T-helper 2 cell (primary cell): ENCODE results near the gene DCBLD1.
A peak's percentile ranks its signal among the peaks of the same experiment; 100 is the strongest.
"Not testable (repeated sequence)": the region's sequence is repeated elsewhere in the genome, so short reads cannot be mapped to it uniquely, and the experiment has no call there.

Experiments used
- DNase-seq, 5 experiments: peaks; one replicate each; pipeline versions ENCODE4 v3.0.0 to v3.0.0-alpha.2; 2012 to 2022
- total RNA-seq, 2 donors: gene quantifications; one replicate each; lab custom pipeline; 2026; lab: John Stamatoyannopoulos, UW

The DCBLD1 gene
- total RNA-seq: 0.31 to 2.4 reads per million in 2 donors

DNA sequence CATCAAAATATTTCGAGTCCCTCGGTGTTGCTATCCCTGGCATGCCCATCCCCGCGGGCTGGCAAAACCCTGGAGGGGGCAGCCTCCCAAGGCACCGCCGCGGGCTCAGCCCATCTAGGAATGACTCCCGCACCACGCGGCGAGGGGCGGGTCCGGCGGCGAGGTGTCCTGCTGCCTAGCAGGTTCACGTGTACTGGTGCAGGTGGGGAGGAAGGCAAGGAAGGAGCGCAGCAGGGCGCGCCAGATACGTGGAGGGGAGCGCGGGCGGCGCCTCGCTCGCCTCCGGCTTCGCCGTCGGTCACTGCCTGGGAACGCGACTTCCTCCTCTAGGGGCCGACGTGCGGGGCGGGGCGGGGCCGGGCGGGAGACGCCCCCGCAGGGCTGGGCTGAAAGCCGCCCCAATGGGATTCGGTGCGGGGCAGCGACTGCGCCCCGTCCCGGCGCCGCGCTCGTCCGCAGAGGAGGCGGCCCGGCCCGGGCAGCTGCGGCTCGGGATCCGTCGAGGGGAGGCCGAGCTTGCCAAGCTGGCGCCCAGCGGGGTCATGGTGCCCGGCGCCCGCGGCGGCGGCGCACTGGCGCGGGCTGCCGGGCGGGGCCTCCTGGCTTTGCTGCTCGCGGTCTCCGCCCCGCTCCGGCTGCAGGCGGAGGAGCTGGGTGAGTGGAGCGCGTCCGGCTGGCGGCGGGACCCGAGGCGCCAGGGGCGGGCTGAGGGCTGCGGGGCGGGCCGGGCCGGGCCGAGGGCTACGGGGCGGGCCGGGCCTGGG is at the start of gene DCBLD1:
Gene DCBLD1, plus strand, starts transcription at position 435 of the 764 bp plus-strand sequence. Its CDS starts 108 bp downstream, at position 543.
- DNase-seq: peak; percentile 11 to 71 (median 16)

DNA sequence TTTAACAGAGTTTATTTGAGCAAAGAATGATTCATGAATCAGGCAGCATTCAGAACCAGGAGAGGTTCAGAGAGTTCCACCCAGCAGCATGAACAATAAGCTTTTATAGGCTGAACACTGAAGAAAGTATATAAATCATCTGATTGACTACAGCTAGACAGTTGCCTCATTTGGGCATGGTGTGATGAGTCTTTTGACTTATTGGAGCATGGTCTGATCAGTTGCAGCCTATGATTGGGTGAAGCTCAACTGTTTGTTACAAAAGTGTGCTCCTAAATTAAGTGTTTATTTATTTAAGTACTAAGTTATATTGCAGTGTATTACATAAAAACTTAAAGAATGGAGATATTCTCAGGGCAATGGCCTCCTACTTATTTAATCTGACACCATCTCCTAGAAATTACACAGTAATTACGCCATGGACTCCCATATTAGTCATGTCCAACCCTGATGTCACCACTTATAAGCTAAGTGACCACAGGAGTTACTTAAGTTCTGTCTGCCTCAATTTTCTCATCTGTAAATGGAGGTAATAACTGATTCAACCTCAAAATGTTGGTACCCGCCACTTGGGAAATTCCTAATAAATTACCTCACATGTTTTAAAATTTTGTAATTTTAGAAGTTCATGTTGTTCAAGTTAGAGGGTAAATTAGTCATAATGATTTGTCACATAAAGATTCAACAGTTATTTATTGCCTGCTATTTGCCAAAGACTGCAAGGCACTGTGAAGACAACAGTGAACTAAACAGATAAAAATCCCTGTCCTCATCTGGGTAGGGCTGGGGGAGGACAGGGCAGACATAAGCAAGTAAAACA is 41.6 kb upstream of the DCBLD1 start:
- DNase-seq: no peak

- no peak for DNase-seq
Observed at GRCh38 chr6:117441824-117442264, 40.6 kb upstream of the DCBLD1 start.

DNA sequence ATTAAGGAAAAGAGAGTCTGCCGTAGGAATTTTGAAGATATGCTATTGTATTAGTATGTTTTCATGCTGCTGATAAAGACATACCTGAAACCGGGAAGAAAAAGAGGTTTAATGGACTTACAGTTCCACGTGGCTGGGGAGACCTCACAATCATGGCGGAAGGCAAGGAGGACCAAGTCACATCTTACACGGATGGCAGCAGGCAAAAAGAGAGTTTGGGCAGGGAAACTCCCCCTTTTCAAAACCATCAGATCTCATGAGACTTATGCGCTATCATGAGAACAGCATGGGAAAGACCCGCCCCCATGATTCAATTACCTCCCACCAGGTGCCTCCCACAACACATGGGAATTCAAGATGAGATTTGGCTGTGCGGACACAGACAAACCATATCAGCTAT is 40.2 kb upstream of the DCBLD1 start:
- DNase-seq: not testable (repeated sequence)

- no peak for DNase-seq
Observed at GRCh38 chr6:117444600-117444999, 37.9 kb upstream of the DCBLD1 start.

- DNase-seq: no peak
Observed at GRCh38 chr6:117446861-117447260, 35.6 kb upstream of the DCBLD1 start.

DNA sequence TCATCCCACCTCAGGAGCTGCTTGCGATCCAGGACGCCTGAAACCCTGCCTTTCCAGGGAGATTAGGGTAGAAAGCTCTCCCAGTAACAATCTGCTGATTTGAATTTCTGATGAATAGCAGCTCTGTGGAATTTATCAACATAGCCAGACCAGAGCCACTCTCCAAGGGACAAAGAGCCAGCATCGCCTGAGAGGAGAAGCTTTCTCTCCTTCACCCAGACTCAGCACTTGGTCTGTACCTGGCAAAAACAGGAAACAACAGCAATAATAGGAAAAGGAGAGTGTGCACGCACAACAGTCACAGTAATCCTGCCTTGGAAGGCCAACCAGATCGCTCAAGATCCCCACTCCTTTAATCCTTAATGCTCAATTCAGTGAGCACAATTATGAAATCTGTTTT is 34.5 kb upstream of the DCBLD1 start:
- no peak for DNase-seq

DNA sequence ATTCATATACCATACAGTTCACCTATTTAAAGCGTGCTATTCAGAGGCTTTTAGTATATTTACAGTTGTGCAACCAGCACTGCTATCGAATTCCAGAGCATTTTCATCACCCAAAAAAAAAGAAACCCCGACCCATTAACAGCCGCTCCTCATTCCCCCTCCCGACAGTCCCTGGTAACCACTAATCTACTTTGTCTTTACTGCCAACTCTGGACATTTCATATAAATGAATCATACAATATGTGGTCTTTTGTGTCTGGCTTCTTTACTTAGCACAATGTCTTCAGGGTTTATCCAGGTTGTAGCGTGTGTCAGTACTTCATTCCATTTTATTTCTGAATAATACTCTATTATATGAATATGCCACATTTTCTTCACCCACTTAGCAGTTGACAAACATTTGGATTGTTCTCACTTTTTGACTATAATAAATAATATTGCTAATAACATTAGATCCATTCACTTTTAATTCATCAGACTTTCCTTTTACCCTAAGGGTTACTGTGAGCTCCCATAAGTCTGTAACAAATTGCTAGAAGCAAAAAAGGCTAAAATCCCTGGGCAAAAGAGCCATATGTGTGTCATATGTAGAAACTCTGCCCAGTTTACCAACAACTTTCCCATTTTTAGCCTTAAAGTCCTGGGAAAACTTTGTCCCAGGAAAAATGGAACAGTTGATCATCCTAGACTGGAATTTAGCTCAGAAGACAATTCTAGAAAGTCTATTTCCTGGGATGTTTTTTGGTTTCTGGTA is 33.6 kb upstream of the DCBLD1 start:
- no peak for DNase-seq

DNA sequence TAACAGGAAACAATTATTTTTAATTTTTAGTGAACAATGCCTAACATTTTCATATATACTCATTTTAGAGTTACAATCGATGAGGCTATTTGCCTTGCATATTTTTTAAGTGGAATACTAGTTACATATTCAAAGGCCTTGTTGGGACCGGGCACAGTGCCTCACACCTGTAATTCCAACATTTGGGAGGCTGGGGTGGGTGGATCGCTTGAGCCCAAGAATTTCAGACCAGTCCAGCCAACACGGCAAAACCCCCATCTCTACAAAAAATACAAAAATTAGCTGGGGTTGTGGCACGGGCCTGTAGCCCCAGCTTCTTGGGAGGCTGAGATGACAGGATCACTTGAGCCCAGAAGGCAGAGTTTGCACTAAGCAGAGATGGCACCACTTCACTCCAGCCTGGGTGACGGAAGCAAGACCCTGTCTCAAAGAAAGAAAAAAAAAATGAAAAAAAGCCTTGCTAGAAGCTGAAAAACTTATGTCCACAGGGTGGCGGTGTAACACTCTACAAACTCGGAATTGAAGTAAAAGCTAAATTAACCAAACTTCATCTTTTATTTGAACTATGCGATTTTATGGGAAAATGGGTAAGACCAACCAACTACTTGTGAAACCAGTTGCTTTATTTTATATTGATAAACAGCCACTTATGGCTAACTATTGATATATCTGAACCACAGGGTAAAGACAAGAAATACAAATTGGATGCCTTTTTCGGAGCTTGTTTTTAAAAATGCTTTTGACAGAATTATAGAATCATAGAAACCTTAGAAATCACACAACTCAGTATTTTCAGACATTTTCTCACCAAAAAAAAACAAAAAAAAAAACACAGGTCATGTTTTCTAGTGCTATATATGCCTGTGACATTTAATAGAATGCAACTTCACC is 32.7 kb upstream of the DCBLD1 start:
- peak in 4 of 5 experiments; percentile 8 to 65 (median 42) for DNase-seq

DNA sequence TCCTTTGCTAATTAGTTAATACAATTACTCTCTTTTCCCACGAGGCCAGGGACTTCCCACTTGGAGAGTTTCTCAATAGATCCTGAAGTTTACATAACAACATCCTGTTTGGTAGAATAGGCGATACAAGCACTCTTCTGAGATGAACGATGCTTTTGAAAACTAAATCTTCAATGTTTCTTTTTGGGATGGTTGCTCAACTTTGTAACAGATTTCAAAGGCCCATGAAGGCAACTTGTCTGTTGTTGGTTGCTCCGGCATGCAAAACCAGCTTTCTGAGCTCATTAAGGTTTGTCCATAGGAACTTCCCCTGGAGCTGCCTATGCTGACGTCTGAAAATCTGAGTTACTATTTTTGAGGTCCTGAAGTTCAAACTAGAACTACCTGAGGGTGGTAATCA is 30.8 kb upstream of the DCBLD1 start:
- no peak for DNase-seq

DNA sequence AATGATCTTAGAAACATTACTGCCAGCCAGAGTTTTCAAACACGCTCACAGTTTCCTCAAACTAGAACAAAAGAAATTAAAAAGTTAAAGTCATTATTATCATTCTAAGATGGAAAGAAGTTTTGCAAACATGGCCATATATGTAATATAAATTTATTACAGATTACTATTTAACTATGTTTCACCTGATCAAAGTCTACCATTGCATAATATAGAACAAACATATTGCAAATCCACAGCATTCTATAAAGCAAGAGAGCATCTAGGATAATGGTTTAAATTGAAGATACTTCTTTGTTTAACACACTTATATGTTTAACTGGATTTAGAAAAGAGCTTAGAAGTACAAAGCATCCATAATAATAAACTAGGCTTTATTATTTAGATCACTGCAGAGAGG is 26.2 kb upstream of the DCBLD1 start:
- no peak for DNase-seq

GRCh38 chr6:117456998-117457397 is 25.5 kb upstream of the DCBLD1 start:
- no peak for DNase-seq

GRCh38 chr6:117459204-117459944 is 23.1 kb upstream of the DCBLD1 start:
- peak in 1 of 5 experiments; percentile 52 for DNase-seq

DNA sequence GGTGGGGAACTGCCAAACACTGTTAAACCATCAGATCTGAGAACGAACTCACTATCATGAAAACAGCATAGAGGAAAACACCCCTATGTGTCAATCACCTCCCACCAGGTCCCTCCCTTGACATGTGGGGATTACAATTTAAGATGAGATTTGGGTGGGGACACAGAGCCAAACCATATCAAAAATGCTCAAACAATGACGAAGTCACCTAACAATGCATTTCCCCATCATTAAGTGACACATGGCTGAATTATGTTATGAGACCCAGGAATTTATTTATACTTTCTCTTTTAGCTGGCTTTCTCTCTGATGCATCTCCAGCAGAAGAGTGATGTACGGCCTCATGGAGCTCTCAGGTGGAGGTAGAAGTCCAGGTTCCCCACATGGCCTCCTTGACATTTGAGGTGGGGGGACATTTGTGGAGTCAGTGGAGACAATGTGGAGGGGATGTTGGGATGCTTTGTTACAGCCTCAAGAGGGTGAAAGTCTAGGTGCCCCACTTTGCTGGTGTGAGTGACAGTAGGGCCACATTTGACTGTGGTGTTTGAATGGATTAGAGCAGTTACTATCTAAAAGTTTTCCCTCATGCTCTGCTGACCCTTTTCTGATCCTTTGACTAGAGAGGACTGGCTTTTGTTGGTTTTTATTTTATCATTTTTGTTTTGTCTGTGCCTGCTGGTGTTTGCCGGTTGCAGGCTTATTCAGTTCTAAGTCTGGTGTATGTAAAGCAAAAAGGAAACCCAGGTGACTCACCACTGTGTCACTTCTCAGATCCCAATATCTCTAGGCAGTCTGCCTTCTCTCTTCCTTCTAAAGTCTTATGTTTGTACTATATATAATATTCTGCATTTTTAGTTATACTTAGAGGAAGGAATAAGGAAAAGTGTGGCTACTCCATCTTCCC is 18.5 kb upstream of the DCBLD1 start:
- DNase-seq: peak in 1 of 5 experiments; percentile 27

- no peak for DNase-seq
Observed at GRCh38 chr6:117464700-117465099, 17.8 kb upstream of the DCBLD1 start.

- peak in 1 of 5 experiments; percentile 75 for DNase-seq
Observed at GRCh38 chr6:117465691-117466090, 16.8 kb upstream of the DCBLD1 start.

DNA sequence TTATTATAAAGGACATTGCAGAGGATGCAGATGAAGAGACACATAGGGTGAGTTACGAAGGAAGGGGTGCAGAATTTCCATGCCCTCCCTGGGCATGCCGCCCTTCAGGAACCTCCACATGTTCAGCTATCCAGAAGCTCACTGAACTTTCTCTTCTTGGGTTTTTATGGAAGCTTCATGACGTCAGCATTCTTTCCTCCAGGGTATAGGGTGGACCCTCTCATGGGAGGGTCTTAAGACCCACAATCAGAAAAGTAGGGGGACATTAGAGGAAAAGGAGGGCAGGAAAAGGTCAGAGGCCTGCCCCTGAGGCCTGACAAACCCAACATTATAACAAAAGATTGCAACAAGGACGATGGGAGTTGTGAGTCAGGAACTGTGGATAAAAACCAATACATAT is 14.6 kb upstream of the DCBLD1 start:
- no peak for DNase-seq

- not testable (repeated sequence) for DNase-seq
Observed at GRCh38 chr6:117468527-117468926, 13.9 kb upstream of the DCBLD1 start.

GRCh38 chr6:117469356-117469755 is 13.1 kb upstream of the DCBLD1 start:
- peak in 2 of 5 experiments; percentile 23 to 54 for DNase-seq

DNA sequence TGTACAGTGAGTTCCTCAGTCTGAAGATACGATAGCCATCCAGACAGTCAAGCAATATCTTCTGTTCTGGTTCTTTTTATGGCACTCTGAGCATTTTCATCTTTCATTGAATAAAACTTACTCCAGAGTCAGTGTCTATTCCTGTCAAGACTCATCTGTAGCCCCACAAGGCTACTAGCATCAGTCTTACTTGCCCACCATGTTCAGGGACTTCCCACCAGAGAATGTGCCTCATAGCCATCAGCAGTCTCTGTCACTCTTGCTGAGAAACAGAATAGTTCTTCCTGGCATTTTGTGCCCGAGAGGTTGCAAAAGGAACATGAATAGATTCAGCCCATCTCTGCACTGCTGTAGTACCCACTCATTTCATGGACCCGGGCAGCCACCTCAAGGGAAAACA is 12.7 kb upstream of the DCBLD1 start:
- no peak for DNase-seq
